NCI-H146 treated with DMSO at 0.1 percent for 48 hours (cell line): Measurements from ENCODE around the gene DUSP2.

Experiments
- DNase-seq: peaks from one replicate; lab custom pipeline; 2025; ENCODE audit not compliant: unreplicated experiment; lab: John Stamatoyannopoulos, UW

Gene DUSP2

DNA sequence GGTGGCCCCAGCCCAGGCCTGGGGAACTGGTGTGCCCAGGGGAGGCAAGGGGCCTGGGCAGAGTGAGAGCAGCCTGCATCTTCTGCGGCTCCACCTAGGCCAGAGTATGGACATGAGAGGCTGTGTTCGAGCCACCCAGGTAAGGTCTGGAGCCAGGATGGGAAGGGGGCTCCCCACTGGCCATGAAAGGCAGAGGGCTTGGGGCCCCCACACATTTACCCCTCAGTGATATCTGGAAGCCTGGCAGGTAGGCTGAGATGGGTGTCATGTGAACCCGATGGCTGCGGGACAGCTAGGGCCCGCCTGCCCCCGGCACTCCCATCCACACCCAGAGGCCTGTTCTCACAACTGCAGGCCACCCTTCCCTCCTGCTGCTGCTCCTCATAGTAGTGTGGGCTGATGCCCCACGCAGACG is 42.0 kb downstream of the DUSP2 start:
- DNase-seq, result no peak

DNA sequence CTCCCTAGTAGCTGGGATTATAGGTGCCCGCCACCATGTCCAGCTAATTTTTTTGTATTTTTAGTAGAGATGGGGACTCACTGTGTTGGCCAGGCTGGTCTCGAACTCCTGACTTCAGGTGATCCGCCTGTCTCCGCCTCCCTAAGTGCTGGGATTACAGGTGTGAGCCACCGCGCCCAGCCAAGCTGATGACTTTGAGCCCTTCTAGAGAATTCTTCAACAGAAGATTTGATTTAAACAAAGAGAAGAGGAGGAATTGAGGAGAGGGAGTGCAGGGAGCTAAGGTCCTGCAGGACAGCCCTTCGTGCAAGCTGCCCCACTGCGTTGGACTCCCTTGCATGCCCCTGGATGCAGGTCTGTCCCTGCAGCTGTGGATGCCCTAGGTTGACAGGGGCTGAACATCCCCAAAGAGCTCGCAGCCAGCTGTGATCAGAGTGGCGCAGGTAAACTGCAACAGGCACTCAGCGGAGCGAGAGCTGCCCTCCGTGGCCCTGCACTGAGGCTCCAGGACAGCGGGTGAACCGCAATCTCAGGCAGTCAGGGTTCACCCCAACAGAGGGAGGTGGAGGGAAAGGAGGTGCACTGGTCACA is 42.5 kb downstream of the DUSP2 start:
- DNase-seq, result no peak

DNA sequence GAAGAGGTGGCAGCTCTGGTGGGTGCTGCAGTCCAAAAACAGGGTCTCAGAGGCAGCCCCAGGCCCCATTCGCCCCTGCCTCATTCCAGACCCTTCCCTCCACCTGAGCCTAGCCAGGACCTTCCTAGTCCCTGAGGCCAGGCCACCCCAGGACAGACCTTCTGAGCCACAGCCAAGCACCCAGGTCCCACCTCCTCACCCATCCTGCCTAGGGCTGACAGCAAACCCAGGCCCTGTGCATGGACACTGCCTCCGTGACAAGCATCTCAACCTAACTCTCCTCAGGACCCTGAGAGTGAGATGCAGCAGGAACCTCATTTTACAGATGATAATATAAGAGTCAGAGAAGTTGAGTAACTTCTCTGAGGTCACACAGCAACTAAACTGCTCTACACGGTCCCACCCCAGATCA is 44.3 kb downstream of the DUSP2 start:
- DNase-seq, result no peak

DNA sequence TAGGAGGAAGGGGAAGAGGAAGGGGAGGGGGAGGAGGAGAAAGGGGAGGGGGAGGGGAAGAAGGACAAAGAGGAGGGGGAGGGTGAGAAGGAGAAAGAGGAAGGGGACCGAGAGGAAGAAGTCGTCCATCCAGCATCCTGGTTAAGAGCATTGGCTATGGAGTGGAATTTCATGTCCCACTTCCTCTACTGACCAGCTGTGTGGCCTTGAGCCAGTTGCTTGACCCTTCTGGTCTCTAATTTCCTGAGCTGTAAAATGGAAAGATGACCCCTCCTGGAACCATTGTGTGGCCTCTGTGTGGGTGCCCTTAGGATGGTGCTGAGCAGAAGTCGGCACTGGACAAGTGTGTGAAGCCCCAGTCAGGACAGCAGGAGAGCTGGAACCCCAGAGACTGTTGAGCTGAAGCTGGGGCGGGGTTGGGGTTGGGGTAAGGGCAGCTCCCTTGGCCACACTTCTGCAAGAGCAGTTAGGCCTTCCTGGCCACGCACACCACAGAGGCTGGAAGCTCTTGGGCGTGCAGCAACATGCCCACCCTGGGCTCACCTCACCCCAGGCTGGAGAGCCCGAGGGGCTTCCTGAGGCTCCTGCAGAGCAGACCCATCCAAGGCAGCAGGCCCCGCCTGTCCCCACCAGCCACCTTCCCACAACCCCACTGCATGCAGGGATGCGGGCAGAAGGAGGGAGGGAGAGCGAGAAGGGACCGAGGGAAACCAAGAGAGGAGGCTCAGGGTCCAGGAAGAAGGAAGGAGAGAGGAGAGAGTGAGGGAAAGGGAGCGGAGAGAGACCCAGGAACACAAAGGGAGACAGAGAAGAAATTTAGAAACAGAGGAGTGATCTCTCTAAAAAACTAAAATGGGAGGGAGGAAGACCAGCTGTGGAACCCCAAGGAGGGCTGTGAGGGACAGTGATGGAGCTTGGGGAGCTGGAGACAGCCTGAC is 45.1 kb downstream of the DUSP2 start:
- DNase-seq, result no peak

DNA sequence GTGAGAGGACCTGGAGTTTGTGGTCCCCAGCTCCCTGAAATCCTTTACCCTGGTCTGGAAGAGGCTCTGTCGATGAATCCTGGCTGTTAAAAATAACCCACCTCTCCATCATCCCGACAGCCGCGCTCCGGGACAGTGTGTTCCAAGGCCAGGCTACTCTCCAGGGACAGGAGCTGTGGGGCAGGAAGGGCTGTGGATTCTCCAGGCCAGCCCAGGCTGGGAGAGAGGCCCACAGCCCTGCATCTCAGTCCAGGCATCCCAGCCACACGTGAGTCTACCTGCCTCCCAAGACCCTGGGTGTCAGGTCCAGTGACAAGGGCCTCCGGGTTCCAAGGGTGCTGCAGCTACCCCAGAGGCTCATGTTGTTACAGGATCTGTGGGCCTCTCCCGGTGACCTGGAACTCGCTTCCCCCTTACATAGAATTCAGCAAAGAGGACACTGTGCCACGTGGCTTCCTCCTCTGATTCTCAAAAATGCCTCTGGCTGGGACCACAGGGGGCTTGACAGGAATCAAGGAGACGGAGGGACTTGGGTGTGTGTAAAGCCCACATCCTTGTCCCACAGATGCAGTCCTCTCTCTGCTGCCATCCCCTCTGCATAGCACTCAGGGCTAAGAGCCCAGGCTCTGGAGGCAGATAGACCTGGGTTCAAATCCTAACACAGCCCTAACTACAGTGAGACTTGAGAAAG is 46.2 kb downstream of the DUSP2 start:
- DNase-seq, result no peak

DNA sequence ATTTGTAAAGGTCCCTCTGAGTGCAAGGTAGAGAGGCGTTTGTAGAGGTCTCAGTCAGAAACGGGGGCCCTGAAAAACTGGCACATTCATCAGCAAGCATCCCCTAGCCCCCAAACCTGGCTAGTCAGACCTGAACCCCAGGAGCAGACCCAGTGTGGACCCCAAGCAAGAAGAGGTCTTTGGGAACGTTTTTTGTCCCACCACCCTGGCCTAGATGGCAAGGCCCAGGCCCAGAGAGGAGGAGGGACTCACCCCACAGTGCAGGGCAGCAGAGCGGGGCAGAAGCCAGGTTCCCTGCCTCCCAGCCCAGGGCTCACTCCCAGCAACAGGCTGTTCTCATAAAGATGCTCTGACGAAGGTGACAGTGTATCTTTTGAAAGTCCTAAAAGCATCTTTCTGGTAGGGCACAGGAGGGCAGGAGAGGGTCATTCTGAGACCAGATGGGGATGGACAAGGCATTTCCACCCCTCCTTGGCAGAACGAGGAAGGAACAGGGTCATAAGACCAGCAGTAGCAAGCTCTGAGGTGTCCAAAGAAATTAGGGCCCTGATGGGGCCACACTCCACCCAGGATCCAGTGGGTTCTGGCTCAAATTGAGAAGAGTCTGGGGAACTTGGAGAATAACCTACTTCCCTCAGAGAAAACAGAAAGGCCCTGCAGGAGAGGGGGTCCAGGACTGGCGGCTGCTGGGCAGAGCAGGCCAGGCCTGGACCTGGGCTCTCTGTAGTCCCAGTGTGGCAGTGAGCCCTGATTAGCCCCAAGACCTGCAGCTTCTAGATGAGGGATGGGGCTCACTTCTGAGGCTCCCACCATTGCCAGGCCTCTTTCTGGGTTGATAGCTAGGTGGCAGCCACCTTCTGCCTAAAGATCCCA is 47.1 kb downstream of the DUSP2 start:
- DNase-seq, result no peak

DNA sequence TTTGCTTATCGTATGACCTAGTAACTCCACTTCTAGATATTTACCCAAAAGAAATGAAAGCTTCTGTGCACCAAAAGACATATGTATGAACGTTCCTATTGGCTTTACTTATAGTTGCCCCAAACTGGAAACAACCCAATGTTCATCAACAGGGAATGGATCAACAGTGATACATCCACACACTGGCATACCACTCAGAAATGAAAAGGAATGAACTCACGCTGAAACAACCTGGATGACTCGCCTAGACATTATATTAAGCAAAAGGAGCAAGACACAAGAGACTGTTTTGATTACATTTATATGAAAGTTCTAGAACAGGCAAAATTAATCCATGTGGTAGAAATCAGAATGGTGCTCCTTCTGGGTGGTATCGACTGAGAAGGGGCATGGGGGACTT is 47.8 kb downstream of the DUSP2 start:
- DNase-seq, result no peak

DNA sequence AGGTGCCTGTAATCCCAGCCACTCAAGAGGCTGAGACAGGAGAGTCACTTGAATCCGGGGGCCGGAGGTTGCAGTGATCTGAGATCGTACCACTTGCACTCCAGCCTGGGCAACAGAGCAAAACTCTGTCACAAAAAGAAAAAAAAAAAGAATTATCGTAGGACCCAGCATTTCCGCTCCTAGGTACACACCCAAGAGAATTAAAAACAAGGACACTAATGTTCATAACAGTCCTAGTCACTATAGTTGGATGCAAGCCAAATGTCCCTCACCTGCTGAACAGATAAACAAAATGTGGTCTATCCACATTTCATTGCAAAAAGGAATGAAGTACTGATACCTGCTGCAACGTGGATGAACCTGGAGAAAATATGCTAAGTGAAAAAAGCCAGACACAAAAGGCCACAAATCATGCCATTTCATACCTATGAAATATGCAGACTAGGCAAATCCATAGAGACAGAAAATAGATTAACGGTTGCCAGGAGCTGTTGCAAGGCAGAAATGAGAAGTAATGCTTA is 50.1 kb downstream of the DUSP2 start:
- DNase-seq, result peak; percentile 13

DNA sequence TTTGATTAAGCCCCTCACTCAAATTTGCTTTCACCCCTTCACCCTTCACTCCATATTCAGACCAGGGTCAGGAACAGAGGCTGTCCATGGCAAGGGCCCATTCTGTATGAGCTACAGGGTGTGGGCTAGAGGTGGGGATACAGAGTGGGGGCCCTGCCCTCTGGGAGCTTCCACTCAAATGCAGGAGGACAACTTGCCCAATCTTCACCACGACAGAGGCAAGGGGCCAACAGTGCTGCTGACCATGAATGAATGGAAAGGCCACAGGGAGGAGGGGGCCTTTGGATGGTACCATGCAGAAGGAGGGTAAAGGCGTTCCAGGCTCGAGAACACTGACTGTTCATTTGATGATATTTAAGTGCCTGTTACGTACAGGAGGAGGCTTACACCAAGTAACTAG is 51.7 kb downstream of the DUSP2 start:
- DNase-seq, result no peak
